Fibroblast of lung (primary cell): ENCODE results near the gene CTLA4. TPM values are rescaled to one million over a fixed set of nuclear protein-coding genes. Genes with fewer than 3 reads are reported as not detected.

Experiments
- DNase-seq, 2 donors: peaks; one replicate each; pipeline versions ENCODE4 v3.0.0 to v3.0.0-alpha.2; 2010; ENCODE audit warnings: low read depth in 2 of 2
- H2AFZ ChIP-seq: 2 replicates; pipeline ENCODE4 v1.5.1; 2012; ENCODE audit warnings: low read length, control low read depth, inconsistent platforms
- H3K27ac ChIP-seq: 2 replicates; pipeline ENCODE4 v1.5.1; 2011; ENCODE audit warnings: low read length, control low read depth; ENCODE audit not compliant: insufficient read depth
- H3K27me3 ChIP-seq: 2 replicates; pipeline ENCODE4 v1.5.1; 2011; ENCODE audit warnings: mild to moderate bottlenecking, low read length; ENCODE audit not compliant: control insufficient read depth, insufficient read depth
- H3K36me3 ChIP-seq: 2 replicates; pipeline ENCODE4 v1.5.1; 2011; ENCODE audit warnings: low read length; ENCODE audit not compliant: control insufficient read depth, insufficient read depth
- H3K4me1 ChIP-seq: 2 replicates; pipeline ENCODE4 v1.5.1; 2011; ENCODE audit warnings: low read length; ENCODE audit not compliant: control insufficient read depth, insufficient read depth; ENCODE audit errors: extremely low read depth
- H3K4me2 ChIP-seq: 2 replicates; pipeline ENCODE4 v1.5.1; 2011; ENCODE audit warnings: low read length, control low read depth; ENCODE audit not compliant: insufficient read depth; ENCODE audit errors: extremely low read depth
- H3K4me3 ChIP-seq, 4 experiments: fragments of 200-600 bp in 1 of 4; sonication (generic) in 1 of 4; replicated peaks in 1 of 4; 2 replicates each; pipeline ENCODE4 v1.5.1; 2011 to 2016; ENCODE audit warnings: low read length in 4 of 4, low read depth in 3 of 4, mild to moderate bottlenecking in 3 of 4, control low read depth in 2 of 4, inconsistent platforms in 1 of 4, mixed read lengths in 1 of 4; ENCODE audit not compliant: insufficient read depth in 1 of 4; ENCODE audit errors: control extremely low read depth in 1 of 4
- H3K79me2 ChIP-seq: 2 replicates; pipeline ENCODE4 v1.5.1; 2012; ENCODE audit warnings: mild to moderate bottlenecking, low read length, inconsistent platforms; ENCODE audit not compliant: control insufficient read depth, insufficient read depth
- H3K9ac ChIP-seq: 2 replicates; pipeline ENCODE4 v1.5.1; 2011; ENCODE audit warnings: mild to moderate bottlenecking, low read length, control low read depth; ENCODE audit not compliant: insufficient read depth
- H3K9me3 ChIP-seq: 2 replicates; pipeline ENCODE4 v1.5.1; 2012; ENCODE audit warnings: low read depth, low read length; ENCODE audit not compliant: control insufficient read depth, insufficient read depth
- H4K20me1 ChIP-seq: 2 replicates; pipeline ENCODE4 v1.5.1; 2011; ENCODE audit warnings: low read length; ENCODE audit not compliant: control insufficient read depth, insufficient read depth; ENCODE audit errors: extremely low read depth
- EZH2 ChIP-seq: IDR thresholded peaks from 2 replicates; pipeline ENCODE4 v1.5.1; 2012; ENCODE audit warnings: low read length, control low read depth, mild to moderate bottlenecking; ENCODE audit errors: missing control alignments
- polyA plus RNA-seq, 2 donors: library from polyadenylated mRNA; depleted of rRNA in 1 of 2; stranded (reverse) in 1 of 2; unstranded in 1 of 2; fragments of >200 nt; gene quantifications; 2 replicates each; pipeline ENCODE4 v1.2.1, GENCODE V29; 2011 to 2012; ENCODE audit warnings: missing spikeins in 1 of 2
- total RNA-seq: library from RNA; depleted of rRNA; stranded (reverse); fragments of >200 nt; gene quantifications from 2 replicates; pipeline ENCODE4 v1.2.1, GENCODE V29; 2014
- TF ChIP-seq, protein P1 (sequence below), 2 donors: IDR thresholded peaks in 1 of 2; conservative IDR thresholded peaks in 1 of 2; 1 replicate in 1 of 2; 2 replicates in 1 of 2; pipeline ENCODE4 v1.5.1; 2011 to 2012; ENCODE audit warnings: low read length in 2 of 2, control low read depth in 1 of 2, inconsistent platforms in 1 of 2, low read depth in 1 of 2, mild to moderate bottlenecking in 1 of 2

CTLA4 gene
- total and polyA plus RNA-seq, 2 donors (not counting 1 experiment from before 2014, with no cell fraction given), result not detected

GRCh38 chr2:203830304-203831055 is 37.1 kb upstream of the CTLA4 start:
- no peaks in the 10 kb centered on the region for H3K79me2 ChIP-seq
- DNase-seq, result no peak
- no peaks in the 10 kb centered on the region for H3K27me3 ChIP-seq
- no peak overlapping the region for H2AFZ ChIP-seq
- no peak overlapping the region for H3K4me3 ChIP-seq
- no peaks in the 10 kb centered on the region for H3K9me3 ChIP-seq
- TF ChIP-seq EZH2, result no peak
- no peak overlapping the region for H3K4me2 ChIP-seq
- no peaks in the 10 kb centered on the region for H3K36me3 ChIP-seq
- H3K4me1 ChIP-seq, result no peaks in the 10 kb centered on the region
- no peaks in the 10 kb centered on the region for H4K20me1 ChIP-seq
- no peak overlapping the region for H3K9ac ChIP-seq
- H3K27ac ChIP-seq, result no peak overlapping the region

- Histone ChIP-seq H3K36me3 (no peaks in the 10 kb centered on the region), H3K4me2 (no peak overlapping the region), H4K20me1 (no peaks in the 10 kb centered on the region), H3K27me3 (peaks cover 4% of the 10 kb centered on the region), H3K4me1 (no peaks in the 10 kb centered on the region), H3K79me2 (no peaks in the 10 kb centered on the region), H3K9me3 (no peaks in the 10 kb centered on the region), H2AFZ (no peak overlapping the region), H3K9ac (no peak overlapping the region), H3K27ac (no peak overlapping the region), H3K4me3 (no peak overlapping the region)
- TF ChIP-seq EZH2, result no peak
- TF ChIP-seq, protein P1, sequence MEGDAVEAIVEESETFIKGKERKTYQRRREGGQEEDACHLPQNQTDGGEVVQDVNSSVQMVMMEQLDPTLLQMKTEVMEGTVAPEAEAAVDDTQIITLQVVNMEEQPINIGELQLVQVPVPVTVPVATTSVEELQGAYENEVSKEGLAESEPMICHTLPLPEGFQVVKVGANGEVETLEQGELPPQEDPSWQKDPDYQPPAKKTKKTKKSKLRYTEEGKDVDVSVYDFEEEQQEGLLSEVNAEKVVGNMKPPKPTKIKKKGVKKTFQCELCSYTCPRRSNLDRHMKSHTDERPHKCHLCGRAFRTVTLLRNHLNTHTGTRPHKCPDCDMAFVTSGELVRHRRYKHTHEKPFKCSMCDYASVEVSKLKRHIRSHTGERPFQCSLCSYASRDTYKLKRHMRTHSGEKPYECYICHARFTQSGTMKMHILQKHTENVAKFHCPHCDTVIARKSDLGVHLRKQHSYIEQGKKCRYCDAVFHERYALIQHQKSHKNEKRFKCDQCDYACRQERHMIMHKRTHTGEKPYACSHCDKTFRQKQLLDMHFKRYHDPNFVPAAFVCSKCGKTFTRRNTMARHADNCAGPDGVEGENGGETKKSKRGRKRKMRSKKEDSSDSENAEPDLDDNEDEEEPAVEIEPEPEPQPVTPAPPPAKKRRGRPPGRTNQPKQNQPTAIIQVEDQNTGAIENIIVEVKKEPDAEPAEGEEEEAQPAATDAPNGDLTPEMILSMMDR (conservative IDR thresholded peaks at IDR 0.05 in 1 of 2, IDR thresholded peaks at IDR 0.05 in 1 of 2; ENCODE audit: low read depth in 1 of 2, low read length in 2 of 2), result no peak
- no peak for DNase-seq
Measured at GRCh38 chr2:203835420-203835819, 32.2 kb upstream of the CTLA4 start.

DNA sequence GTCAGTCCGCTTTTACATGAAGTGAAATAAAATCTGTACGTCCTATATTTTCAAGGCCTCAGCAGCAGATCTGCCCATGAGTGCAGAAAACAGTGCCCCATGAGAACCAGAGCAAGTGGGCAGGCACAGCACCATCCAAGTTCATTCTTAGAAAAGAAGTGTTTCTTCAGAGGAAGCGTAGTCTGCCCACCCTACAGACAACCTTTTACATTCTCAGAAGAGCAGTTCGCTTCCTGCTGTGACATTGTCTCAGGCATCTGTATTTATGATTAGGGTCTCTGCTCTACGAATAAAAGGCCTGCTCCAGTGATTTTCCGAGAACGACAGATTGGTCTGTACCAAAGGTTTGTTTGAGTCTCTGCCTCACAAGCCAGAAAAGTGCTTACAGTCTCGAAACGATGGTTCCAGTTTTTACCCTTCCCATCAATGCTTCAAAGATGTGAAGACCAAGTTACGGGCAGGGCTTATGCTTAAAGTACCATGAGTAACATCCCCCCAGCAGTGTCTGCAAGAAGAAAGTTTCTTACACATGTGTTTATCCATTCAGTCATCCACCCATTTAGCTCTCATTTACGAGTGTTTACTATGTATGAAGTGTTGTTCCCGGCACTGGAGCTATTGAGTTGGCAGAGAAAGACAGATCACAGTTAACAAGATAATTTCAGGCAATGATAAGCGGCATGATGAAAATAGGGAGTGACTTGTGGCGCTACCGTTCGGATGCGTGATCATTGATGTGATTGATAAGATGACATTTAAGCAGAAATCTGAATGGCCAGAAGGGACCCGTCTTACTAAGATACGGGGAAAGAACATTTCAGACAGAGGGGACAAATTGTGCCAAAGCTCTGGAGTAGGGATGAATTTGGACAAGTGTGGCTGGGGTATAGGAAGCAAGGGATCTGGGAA is 31.4 kb upstream of the CTLA4 start:
- Histone ChIP-seq H3K4me2 (no peak overlapping the region), H3K79me2 (no peaks in the 10 kb centered on the region), H3K27ac (no peak overlapping the region), H4K20me1 (no peaks in the 10 kb centered on the region), H3K4me3 (no peak overlapping the region), H3K36me3 (no peaks in the 10 kb centered on the region), H3K4me1 (no peaks in the 10 kb centered on the region), H3K9ac (no peak overlapping the region), H2AFZ (no peak overlapping the region), H3K9me3 (no peaks in the 10 kb centered on the region), H3K27me3 (peaks cover 4% of the 10 kb centered on the region)
- DNase-seq, result no peak
- no peak for TF ChIP-seq EZH2
- TF ChIP-seq, protein P1 (conservative IDR thresholded peaks at IDR 0.05 in 1 of 2, IDR thresholded peaks at IDR 0.05 in 1 of 2; ENCODE audit: low read depth in 1 of 2, low read length in 2 of 2), result no peak
